Measurements from ENCODE around the gene NPAS3.

NPAS3 gene

DNA sequence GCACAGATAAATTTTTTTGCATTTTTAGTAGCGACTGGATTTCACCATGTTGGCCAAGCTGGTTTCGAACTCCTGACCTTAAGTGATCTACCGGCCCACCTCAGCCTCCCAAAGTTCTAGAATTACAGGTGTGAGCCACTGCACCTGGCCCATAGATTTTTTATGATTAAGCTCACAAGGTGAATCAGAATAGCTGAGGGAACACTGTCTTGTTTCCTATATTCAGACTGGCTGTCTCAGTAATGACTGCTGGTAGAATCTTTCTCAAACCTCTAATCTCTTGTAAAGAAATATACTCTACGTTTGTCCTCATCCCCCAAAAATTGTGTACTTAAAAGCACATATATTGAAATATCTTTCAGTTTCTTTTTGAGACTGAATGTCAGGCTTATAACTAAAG is 650.1 kb downstream of the NPAS3 start:
- no peaks in the 10 kb centered on the region for H3K27me3 ChIP-seq (ENCODE audit: control insufficient read depth, insufficient read depth, low read length)
- no CpG with 5 or more reads among the region's 4 CpGs for WGBS (ENCODE audit: insufficient coverage, insufficient read length)
- DNase-seq (ENCODE audit: low read depth, low spot score), result no peak
- no peak overlapping the region for H3K27ac ChIP-seq (ENCODE audit: low read length)
- peaks cover 1% of the 10 kb centered on the region; the same call in 1 of the 2 replicates for H3K4me1 ChIP-seq (ENCODE audit: control insufficient read depth, insufficient read depth, low read length)
- H3K36me3 ChIP-seq (ENCODE audit: control insufficient read depth, insufficient read depth, low read length), result no peaks in the 10 kb centered on the region
- H3K4me3 ChIP-seq (ENCODE audit: low read length), result no peak overlapping the region
- no peaks in the 10 kb centered on the region for H3K9me3 ChIP-seq (ENCODE audit: control insufficient read depth, insufficient read depth, low read length)

DNA sequence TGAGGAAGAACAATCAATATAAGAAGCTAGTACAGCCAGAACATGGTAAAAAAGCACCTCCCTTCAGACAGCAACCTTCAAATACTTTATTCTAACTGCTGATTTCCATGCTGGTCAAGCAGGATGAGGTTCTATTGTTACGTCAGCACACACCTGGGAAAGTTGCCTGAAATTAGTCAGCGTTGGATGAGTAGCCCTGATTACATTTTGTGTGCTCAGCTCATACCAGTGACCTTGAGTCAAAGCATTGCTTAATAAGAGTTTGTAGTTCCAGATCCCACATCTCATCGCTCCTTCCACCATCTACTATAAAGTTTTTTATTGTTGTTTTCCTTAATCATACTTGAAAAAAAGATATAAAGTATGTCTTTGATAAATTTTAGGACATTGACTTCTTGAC is 650.7 kb downstream of the NPAS3 start:
- no peaks in the 10 kb centered on the region for H3K27me3 ChIP-seq (ENCODE audit: control insufficient read depth, insufficient read depth, low read length)
- H3K9me3 ChIP-seq (ENCODE audit: control insufficient read depth, insufficient read depth, low read length), result no peaks in the 10 kb centered on the region
- no peaks in the 10 kb centered on the region for H3K36me3 ChIP-seq (ENCODE audit: control insufficient read depth, insufficient read depth, low read length)
- no CpG with 5 or more reads among the region's 3 CpGs for WGBS (ENCODE audit: insufficient coverage, insufficient read length)
- H3K4me3 ChIP-seq (ENCODE audit: low read length), result no peak overlapping the region
- no peak overlapping the region for H3K27ac ChIP-seq (ENCODE audit: low read length)
- H3K4me1 ChIP-seq (ENCODE audit: control insufficient read depth, insufficient read depth, low read length), result peaks cover 1% of the 10 kb centered on the region; the same call in 1 of the 2 replicates
- no peak for DNase-seq (ENCODE audit: low read depth, low spot score)

DNA sequence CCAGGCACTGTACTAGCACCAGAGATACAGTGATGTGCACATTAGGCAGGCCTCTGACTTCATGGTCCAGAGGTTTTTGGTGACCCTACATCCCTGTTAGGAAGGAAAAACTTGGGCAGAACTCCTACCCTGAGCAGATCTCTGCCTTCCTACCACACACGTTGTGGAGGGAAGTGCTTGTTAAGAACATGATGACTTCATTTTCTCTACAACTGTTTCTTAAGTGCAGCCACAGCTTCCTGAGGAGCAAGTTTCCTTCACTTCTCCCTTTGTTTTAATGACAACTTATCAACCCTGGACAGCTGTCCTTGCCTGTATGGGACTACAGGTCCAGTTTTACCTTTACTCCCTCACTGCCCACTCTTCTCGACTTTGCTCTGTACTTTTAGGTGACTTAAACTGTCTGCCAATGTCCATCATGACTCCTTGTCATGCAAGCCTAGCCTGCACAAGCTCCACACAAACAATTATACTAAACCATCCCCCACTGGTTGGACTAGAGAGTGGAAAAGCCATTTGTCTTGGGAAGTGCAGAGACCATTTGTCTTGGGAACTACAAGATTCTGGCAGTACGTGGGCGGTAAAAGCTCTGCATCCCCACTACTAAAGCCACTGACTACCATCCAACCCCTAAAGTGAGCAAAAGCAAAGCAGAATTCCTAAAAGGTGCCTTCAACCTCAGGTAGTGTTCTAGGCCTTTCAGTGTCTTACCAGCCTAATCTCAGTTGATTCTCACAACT is 652.4 kb downstream of the NPAS3 start:
- H3K36me3 ChIP-seq (ENCODE audit: control insufficient read depth, insufficient read depth, low read length), result no peaks in the 10 kb centered on the region
- WGBS (ENCODE audit: insufficient coverage, insufficient read length), result no CpG with 5 or more reads among the region's 4 CpGs
- DNase-seq (ENCODE audit: low read depth, low spot score), result no peak

DNA sequence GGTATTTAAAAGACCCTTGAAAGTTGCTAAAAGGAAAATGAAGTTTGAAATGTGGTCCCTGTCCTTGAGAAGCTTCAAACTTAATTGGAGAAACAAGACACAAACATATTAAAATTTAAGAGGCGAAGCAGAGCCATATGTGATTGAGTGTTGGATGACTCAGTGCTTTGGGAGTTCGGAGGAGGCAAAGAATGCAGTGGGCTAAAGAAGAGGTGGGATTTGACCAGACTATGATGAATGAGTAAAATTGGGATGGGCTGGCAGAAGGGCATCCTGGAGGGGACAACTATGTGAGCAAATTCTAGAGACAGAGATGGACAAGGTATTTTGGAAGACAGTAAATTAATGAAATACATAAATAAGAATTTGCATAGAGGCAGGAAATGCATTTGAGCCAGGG is 653.6 kb downstream of the NPAS3 start:
- no peaks in the 10 kb centered on the region for H3K27me3 ChIP-seq (ENCODE audit: control insufficient read depth, insufficient read depth, low read length)
- H3K9me3 ChIP-seq (ENCODE audit: control insufficient read depth, insufficient read depth, low read length), result no peaks in the 10 kb centered on the region
- no peak overlapping the region for H3K27ac ChIP-seq (ENCODE audit: low read length)
- H3K4me1 ChIP-seq (ENCODE audit: control insufficient read depth, insufficient read depth, low read length), result no peaks in the 10 kb centered on the region
- WGBS (ENCODE audit: insufficient coverage, insufficient read length), result no CpG with 5 or more reads among the region's 2 CpGs
- H3K36me3 ChIP-seq (ENCODE audit: control insufficient read depth, insufficient read depth, low read length), result no peaks in the 10 kb centered on the region
- H3K4me3 ChIP-seq (ENCODE audit: low read length), result no peak overlapping the region
- DNase-seq (ENCODE audit: low read depth, low spot score), result no peak

More for the DNA sequence above, 652.4 kb downstream of the NPAS3 start:
- Histone ChIP-seq H3K27ac (ENCODE audit: low read length) (no peak overlapping the region), H3K4me1 (ENCODE audit: control insufficient read depth, insufficient read depth, low read length) (no peaks in the 10 kb centered on the region), H3K4me3 (ENCODE audit: low read length) (no peak overlapping the region), H3K27me3 (ENCODE audit: control insufficient read depth, insufficient read depth, low read length) (no peaks in the 10 kb centered on the region), H3K9me3 (ENCODE audit: control insufficient read depth, insufficient read depth, low read length) (no peaks in the 10 kb centered on the region)

DNA sequence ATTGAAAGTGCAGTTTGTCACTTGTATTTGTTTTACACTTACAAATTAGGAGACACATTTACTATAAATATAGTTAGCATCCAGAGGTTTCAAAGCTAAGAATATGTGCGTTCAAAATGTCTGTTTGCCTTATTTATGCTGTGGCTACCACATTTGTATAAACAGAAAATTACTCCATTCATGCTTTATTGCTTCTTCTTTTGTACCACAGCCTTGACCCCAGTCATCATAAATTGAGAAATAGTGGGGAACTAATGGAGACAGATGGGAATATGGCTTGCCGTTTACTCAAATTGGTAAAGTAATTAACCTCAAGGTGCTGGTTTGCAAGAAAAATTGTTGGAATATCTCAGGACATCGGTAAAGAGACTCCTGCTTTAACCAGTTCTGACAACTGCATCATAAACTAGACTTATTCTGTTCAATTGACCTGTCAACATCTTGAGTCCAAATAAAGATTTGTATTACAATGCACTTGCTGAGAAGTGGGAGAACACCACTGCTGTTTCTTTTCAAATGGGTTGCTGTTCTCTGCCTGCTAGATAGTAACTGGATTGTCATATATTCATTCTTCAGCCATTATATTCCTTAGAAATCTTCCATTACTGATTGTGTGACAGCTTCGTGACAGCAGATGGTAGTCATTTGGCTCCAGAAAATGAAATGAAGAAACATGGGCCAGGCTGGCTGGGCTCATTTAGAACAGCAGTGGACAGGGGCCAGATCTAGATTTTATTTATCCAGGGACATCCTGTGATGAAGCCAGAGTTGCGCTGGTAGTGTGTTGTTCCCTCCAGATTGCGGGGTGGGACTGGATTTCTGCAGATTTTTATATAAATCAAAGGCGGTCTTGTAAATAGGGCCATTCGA is 657.8 kb downstream of the NPAS3 start:
- DNase-seq (ENCODE audit: low read depth, low spot score), result no peak
- Histone ChIP-seq H3K27ac (ENCODE audit: low read length) (no peak overlapping the region), H3K36me3 (ENCODE audit: control insufficient read depth, insufficient read depth, low read length) (no peaks in the 10 kb centered on the region), H3K9me3 (ENCODE audit: control insufficient read depth, insufficient read depth, low read length) (no peaks in the 10 kb centered on the region), H3K27me3 (ENCODE audit: control insufficient read depth, insufficient read depth, low read length) (no peaks in the 10 kb centered on the region), H3K4me1 (ENCODE audit: control insufficient read depth, insufficient read depth, low read length) (no peaks in the 10 kb centered on the region; the same call in 1 of the 2 replicates), H3K4me3 (ENCODE audit: low read length) (no peak overlapping the region)
- no CpG with 5 or more reads among the region's 8 CpGs for WGBS (ENCODE audit: insufficient coverage, insufficient read length)

DNA sequence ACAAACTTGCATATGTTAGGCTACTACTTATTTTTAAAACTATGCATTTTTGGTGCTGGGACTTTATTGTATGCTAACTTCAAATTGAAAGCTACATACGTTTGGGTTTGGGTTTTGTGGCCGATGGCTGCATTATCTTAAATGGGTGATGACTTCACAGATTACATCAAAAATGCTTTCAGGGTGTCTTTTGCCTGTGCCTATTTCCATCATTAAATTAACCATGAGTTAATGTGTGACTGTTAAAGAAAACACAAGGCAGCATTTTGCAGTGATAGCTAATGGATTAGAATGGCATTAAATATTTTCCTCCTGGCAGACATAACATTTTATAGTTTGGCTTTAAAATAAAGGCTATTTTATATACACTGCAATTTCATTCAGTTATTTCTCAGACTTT is 659.9 kb downstream of the NPAS3 start:
- Histone ChIP-seq H3K9me3 (ENCODE audit: control insufficient read depth, insufficient read depth, low read length) (no peaks in the 10 kb centered on the region), H3K4me3 (ENCODE audit: low read length) (no peak overlapping the region), H3K36me3 (ENCODE audit: control insufficient read depth, insufficient read depth, low read length) (no peaks in the 10 kb centered on the region), H3K27ac (ENCODE audit: low read length) (no peak overlapping the region), H3K27me3 (ENCODE audit: control insufficient read depth, insufficient read depth, low read length) (no peaks in the 10 kb centered on the region), H3K4me1 (ENCODE audit: control insufficient read depth, insufficient read depth, low read length) (no peaks in the 10 kb centered on the region; the same call in 1 of the 2 replicates)
- WGBS (ENCODE audit: insufficient coverage, insufficient read length), result no CpG with 5 or more reads among the region's 2 CpGs
- no peak for DNase-seq (ENCODE audit: low read depth, low spot score)

DNA sequence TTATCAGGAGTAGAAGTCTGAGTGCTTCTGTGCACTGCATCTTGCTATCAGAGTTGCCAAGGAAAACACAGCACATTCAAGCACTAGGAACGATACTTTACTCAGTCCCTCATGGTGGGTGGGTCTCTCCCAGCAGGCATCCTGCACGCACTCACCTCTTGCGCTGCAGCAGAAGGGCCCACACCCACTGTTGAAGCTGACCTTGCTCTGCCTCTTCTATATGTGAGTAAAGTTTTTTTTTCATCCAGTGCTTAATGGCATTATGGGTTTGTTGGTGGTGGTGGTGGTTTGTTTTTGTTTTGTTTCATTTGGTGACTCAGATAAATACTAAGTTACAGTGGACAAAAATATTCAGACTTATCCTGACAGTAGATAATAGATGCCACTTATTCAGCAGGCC is 663.7 kb downstream of the NPAS3 start:
- H3K36me3 ChIP-seq (ENCODE audit: control insufficient read depth, insufficient read depth, low read length), result no peaks in the 10 kb centered on the region
- no peak overlapping the region for H3K27ac ChIP-seq (ENCODE audit: low read length)
- no peak overlapping the region for H3K4me3 ChIP-seq (ENCODE audit: low read length)
- no peaks in the 10 kb centered on the region for H3K27me3 ChIP-seq (ENCODE audit: control insufficient read depth, insufficient read depth, low read length)
- no peaks in the 10 kb centered on the region for H3K9me3 ChIP-seq (ENCODE audit: control insufficient read depth, insufficient read depth, low read length)
- H3K4me1 ChIP-seq (ENCODE audit: control insufficient read depth, insufficient read depth, low read length), result no peaks in the 10 kb centered on the region; the same call in 1 of the 2 replicates
- WGBS (ENCODE audit: insufficient coverage, insufficient read length), result no CpG with 5 or more reads among the region's 3 CpGs
- no peak for DNase-seq (ENCODE audit: low read depth, low spot score)

DNA sequence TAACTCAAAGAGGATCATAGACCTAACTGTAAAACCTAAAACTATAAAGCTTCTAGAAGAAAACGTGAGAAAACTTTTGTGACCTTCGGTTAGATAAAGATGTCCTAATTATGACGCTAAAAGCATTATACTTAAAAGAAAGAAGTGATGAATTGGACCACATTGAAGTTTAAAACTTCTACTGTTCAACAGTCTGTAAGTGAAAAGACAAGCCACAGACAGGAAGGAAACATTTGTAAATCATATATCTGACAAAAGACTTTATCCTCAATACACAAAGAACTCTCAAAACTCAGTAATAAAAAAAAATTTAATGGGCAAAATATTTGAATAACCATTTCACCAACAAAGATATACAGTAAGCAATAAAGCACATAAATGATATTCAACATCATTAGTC is 667.9 kb downstream of the NPAS3 start:
- Histone ChIP-seq H3K36me3 (ENCODE audit: control insufficient read depth, insufficient read depth, low read length) (no peaks in the 10 kb centered on the region), H3K27ac (ENCODE audit: low read length) (no peak overlapping the region), H3K4me3 (ENCODE audit: low read length) (no peak overlapping the region), H3K27me3 (ENCODE audit: control insufficient read depth, insufficient read depth, low read length) (no peaks in the 10 kb centered on the region), H3K9me3 (ENCODE audit: control insufficient read depth, insufficient read depth, low read length) (no peaks in the 10 kb centered on the region), H3K4me1 (ENCODE audit: control insufficient read depth, insufficient read depth, low read length) (peaks cover 1% of the 10 kb centered on the region; the same call in 1 of the 2 replicates)
- DNase-seq (ENCODE audit: low read depth, low spot score), result no peak
- WGBS (ENCODE audit: insufficient coverage, insufficient read length), result no CpG with 5 or more reads among the region's 3 CpGs

DNA sequence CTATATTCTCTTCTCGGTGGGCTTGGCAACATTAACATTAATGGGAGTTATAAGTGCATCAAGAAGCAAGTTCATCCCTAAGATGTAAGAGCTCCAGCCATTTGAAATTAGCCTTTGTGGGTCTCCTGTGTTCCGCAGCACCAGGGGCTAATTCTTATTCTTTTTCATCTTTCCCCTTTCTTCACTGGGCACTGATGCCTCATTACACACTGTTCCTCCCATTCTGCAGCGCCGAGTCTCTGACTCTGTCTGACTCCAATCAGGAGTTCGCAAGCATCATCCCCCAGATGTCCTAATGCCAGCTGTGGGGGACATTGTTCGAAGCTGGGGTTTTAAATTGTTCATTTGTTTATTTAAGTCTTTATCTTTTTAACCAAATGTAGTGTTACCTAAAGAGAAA is 670.9 kb downstream of the NPAS3 start:
- Histone ChIP-seq H3K9me3 (ENCODE audit: control insufficient read depth, insufficient read depth, low read length) (no peaks in the 10 kb centered on the region), H3K36me3 (ENCODE audit: control insufficient read depth, insufficient read depth, low read length) (no peaks in the 10 kb centered on the region), H3K4me1 (ENCODE audit: control insufficient read depth, insufficient read depth, low read length) (peaks cover 4% of the 10 kb centered on the region), H3K4me3 (ENCODE audit: low read length) (no peak overlapping the region), H3K27ac (ENCODE audit: low read length) (no peak overlapping the region), H3K27me3 (ENCODE audit: control insufficient read depth, insufficient read depth, low read length) (no peaks in the 10 kb centered on the region)
- WGBS (ENCODE audit: insufficient coverage, insufficient read length), result no CpG with 5 or more reads among the region's 6 CpGs
- DNase-seq (ENCODE audit: low read depth, low spot score), result no peak

DNA sequence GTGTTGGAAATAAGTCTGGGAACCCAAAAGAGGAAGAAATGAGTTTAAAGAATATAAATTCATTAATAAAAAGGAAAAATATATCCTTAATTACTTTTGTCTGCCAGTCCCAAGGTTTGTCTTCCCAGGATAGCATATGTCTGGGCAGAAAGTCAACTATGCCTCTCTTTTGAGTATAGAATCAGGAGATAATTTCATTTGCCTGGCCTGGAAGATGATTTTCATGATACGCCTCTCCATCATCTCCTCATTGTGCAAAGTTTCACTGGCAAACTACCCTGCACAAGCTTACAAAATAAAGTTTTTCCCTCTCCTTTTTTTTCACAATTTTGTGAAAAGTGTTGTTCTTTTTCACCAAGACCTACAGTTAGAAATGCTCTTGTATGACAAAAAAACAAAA is 671.4 kb downstream of the NPAS3 start:
- H3K4me1 ChIP-seq (ENCODE audit: control insufficient read depth, insufficient read depth, low read length), result peaks cover 4% of the 10 kb centered on the region
- no peaks in the 10 kb centered on the region for H3K9me3 ChIP-seq (ENCODE audit: control insufficient read depth, insufficient read depth, low read length)
- DNase-seq (ENCODE audit: low read depth, low spot score), result no peak
- no peak overlapping the region for H3K27ac ChIP-seq (ENCODE audit: low read length)
- no CpG with 5 or more reads among the region's 1 CpG for WGBS (ENCODE audit: insufficient coverage, insufficient read length)
- H3K36me3 ChIP-seq (ENCODE audit: control insufficient read depth, insufficient read depth, low read length), result no peaks in the 10 kb centered on the region
- H3K4me3 ChIP-seq (ENCODE audit: low read length), result no peak overlapping the region
- no peaks in the 10 kb centered on the region for H3K27me3 ChIP-seq (ENCODE audit: control insufficient read depth, insufficient read depth, low read length)
